ENCODE results near the gene ABCC9. TPM values are rescaled to one million over a fixed set of nuclear protein-coding genes. Genes with fewer than 3 reads are reported as not detected.

ABCC9 gene
- total RNA-seq, 1 experiment from 2014 or later: 0.03 TPM

GRCh38 chr12:21983095-21983494, 41.9 kb upstream of the ABCC9 start:
- Histone ChIP-seq H3K4me3 (ENCODE audit: low read depth in 2 of 2, low read length in 2 of 2) (no peak overlapping the region), H3K27ac (ENCODE audit: low read length) (no peak overlapping the region), H3K27me3 (ENCODE audit: control insufficient read depth, insufficient read depth, low read length) (no peaks in the 10 kb centered on the region), H3K4me1 (ENCODE audit: control insufficient read depth, insufficient read depth, low read length) (no peaks in the 10 kb centered on the region), H3K36me3 (ENCODE audit: control insufficient read depth, insufficient read depth, low read length) (no peaks in the 10 kb centered on the region), H3K9me3 (ENCODE audit: control insufficient read depth, insufficient read depth, low read depth, low read length) (no peaks in the 10 kb centered on the region)
- in situ Hi-C loops (cut with HindIII; ENCODE audit: low pct_unique_long_range_greater_than_20kb, low sequenced_read_pairs) (no loop called here), intact Hi-C loops (cut with micrococcal nuclease; ENCODE audit: unreplicated experiment) (no loop called here)
- BruUV-seq (replicated peaks): no TSS peak
- ChIA-PET POLR2A (no interaction called here), CTCF (interaction anchor here (0.5 kb wide), 1 partner anchor 285 kb away, joined by 7 read pairs; no protein-coding TSS in a partner anchor)
- TF ChIP-seq SIN3A (IDR thresholded peaks at IDR 0.05; ENCODE audit: borderline replicate concordance, insufficient read depth, low read depth, low read length) (no peak), POLR2AphosphoS5 (IDR thresholded peaks at IDR 0.05; ENCODE audit: low read depth, low read length) (no peak), TCF7L2 (IDR thresholded peaks at IDR 0.05; ENCODE audit: low read depth, low read length) (no peak), CTCF (IDR thresholded peaks at IDR 0.05) (no peak), REST (IDR thresholded peaks at IDR 0.05; ENCODE audit: insufficient read depth in 1 of 2, low read depth in 2 of 2, low read length in 1 of 2) (no peak)
- DNase-seq (ENCODE audit: low read depth, low spot score) (no peak), ATAC-seq (no peak)

- POLR2A ChIA-PET: no interaction called here
- intact Hi-C loops (cut with micrococcal nuclease; ENCODE audit: unreplicated experiment) (no loop called here), in situ Hi-C loops (cut with HindIII; ENCODE audit: low pct_unique_long_range_greater_than_20kb, low sequenced_read_pairs) (no loop called here)
- CTCF ChIA-PET: no interaction called here
- TF ChIP-seq REST (IDR thresholded peaks at IDR 0.05; ENCODE audit: insufficient read depth in 1 of 2, low read depth in 2 of 2, low read length in 1 of 2) (no peak), SIN3A (IDR thresholded peaks at IDR 0.05; ENCODE audit: borderline replicate concordance, insufficient read depth, low read depth, low read length) (no peak), POLR2AphosphoS5 (IDR thresholded peaks at IDR 0.05; ENCODE audit: low read depth, low read length) (no peak), TCF7L2 (IDR thresholded peaks at IDR 0.05; ENCODE audit: low read depth, low read length) (no peak), CTCF (IDR thresholded peaks at IDR 0.05) (no peak)
- DNase-seq (ENCODE audit: low read depth, low spot score): no peak
- H3K27ac ChIP-seq (ENCODE audit: low read length): no peak overlapping the region
- H3K4me3 ChIP-seq (ENCODE audit: low read depth in 2 of 2, low read length in 2 of 2): no peak overlapping the region
- ATAC-seq: no peak
- BruUV-seq (replicated peaks): no TSS peak
- H3K36me3 ChIP-seq (ENCODE audit: control insufficient read depth, insufficient read depth, low read length): no peaks in the 10 kb centered on the region
- no peaks in the 10 kb centered on the region for H3K9me3 ChIP-seq (ENCODE audit: control insufficient read depth, insufficient read depth, low read depth, low read length)
- no peaks in the 10 kb centered on the region for H3K4me1 ChIP-seq (ENCODE audit: control insufficient read depth, insufficient read depth, low read length)
- no peaks in the 10 kb centered on the region for H3K27me3 ChIP-seq (ENCODE audit: control insufficient read depth, insufficient read depth, low read length)
Observed at GRCh38 chr12:21980544-21980943, 39.3 kb upstream of the ABCC9 start.
